Neural cell (in vitro differentiated cells): ENCODE results near the gene IL21R.

Source experiments
- CTCF ChIP-seq: fragments of 450-650 bp; IDR thresholded peaks from 2 replicates; pipeline ENCODE4 v1.5.1; 2014; ENCODE audit warnings: antibody characterized with exemption, mild to moderate bottlenecking, moderate library complexity; ENCODE audit not compliant: poor library complexity, severe bottlenecking
- EP300 ChIP-seq: fragments of 450-650 bp; conservative IDR thresholded peaks from 2 replicates; pipeline ENCODE4 v1.6.1; 2014; ENCODE audit warnings: antibody characterized with exemption, mild to moderate bottlenecking, moderate library complexity; ENCODE audit not compliant: poor library complexity, severe bottlenecking
- EZH2 ChIP-seq: fragments of 200-600, 300-800 bp; shearing (Covaris generic), sonication (generic); IDR thresholded peaks from 2 replicates; pipeline ENCODE4 v1.6.1; 2014; ENCODE audit warnings: antibody characterized with exemption, low read length, borderline replicate concordance, mild to moderate bottlenecking; ENCODE audit not compliant: insufficient read depth, poor library complexity, severe bottlenecking
- MXI1 ChIP-seq: fragments of 450-650 bp; conservative IDR thresholded peaks from 2 replicates; pipeline ENCODE4 v1.6.1; 2014; ENCODE audit warnings: antibody characterized with exemption, mild to moderate bottlenecking; ENCODE audit not compliant: poor library complexity, severe bottlenecking
- POLR2AphosphoS5 ChIP-seq: IDR thresholded peaks from 2 replicates; pipeline ENCODE4 v1.6.1; 2012
- RAD21 ChIP-seq: fragments of 450-650 bp; conservative IDR thresholded peaks from 2 replicates; pipeline ENCODE4 v1.6.1; 2014; ENCODE audit warnings: antibody characterized with exemption, mild to moderate bottlenecking, moderate library complexity
- REST ChIP-seq: IDR thresholded peaks from 2 replicates; pipeline ENCODE4 v1.6.1; 2012; ENCODE audit warnings: borderline replicate concordance

GRCh38 chr16:27386674-27387073, 15.3 kb upstream of the IL21R start:
- no peak for TF ChIP-seq CTCF
- no peak for TF ChIP-seq RAD21
- TF ChIP-seq REST, result no peak
- no peak for TF ChIP-seq EZH2
- TF ChIP-seq EP300, result no peak
- no peak for TF ChIP-seq MXI1
- TF ChIP-seq POLR2AphosphoS5, result no peak
